Stomach (tissue), 9 donors: ENCODE results near the gene ESD. TPM values are rescaled to one million over a fixed set of nuclear protein-coding genes. Genes with fewer than 3 reads are reported as not detected.
"Not testable (repeated sequence)": the region's sequence is repeated elsewhere in the genome, so short reads cannot be mapped to it uniquely, and the experiment has no call there.

Experiments used
- DNase-seq, 2 donors: peaks; one replicate each; pipeline versions ENCODE4 v3.0.0 to v3.0.0-alpha.2; 2013 to 2019
- H3K27ac ChIP-seq, 5 donors: fragments of 200-600 bp in 4 of 5; sonication (generic) in 4 of 5; one replicate each; pipeline ENCODE4 v1.5.1; 2013 to 2019; ENCODE audit warnings: mild to moderate bottlenecking in 1 of 5, moderate library complexity in 1 of 5
- H3K27me3 ChIP-seq, 3 donors: fragments of 200-600 bp; sonication (generic); one replicate each; pipeline ENCODE4 v1.5.1; 2017 to 2019; ENCODE audit warnings: mixed run types in 1 of 3
- H3K36me3 ChIP-seq, 4 donors: fragments of 200-600 bp; sonication (generic); 1 replicate in 3 of 4; 2 replicates in 1 of 4; pipeline ENCODE4 v1.5.1; 2016 to 2019
- H3K4me1 ChIP-seq, 4 donors: fragments of 200-600 bp; sonication (generic); one replicate each; pipeline ENCODE4 v1.5.1; 2016 to 2019
- H3K4me3 ChIP-seq, 4 donors: fragments of 200-600 bp; sonication (generic) in 3 of 4; one replicate each; pipeline ENCODE4 v1.5.1; 2016 to 2019; ENCODE audit warnings: mild to moderate bottlenecking in 1 of 4
- H3K9me3 ChIP-seq, 4 donors: fragments of 200-600 bp; sonication (generic); one replicate each; pipeline ENCODE4 v1.5.1; 2016 to 2019
- CTCF ChIP-seq, 7 experiments: fragments of 450-650 bp in 4 of 7; fragments of 200-600 bp in 3 of 7; sonication (generic) in 3 of 7; IDR thresholded peaks; one replicate each; pipeline ENCODE4 v1.5.1; 2016 to 2019; ENCODE audit warnings: antibody characterized with exemption in 7 of 7, control low read depth in 2 of 7, mild to moderate bottlenecking in 1 of 7
- EP300 ChIP-seq: sonication (generic); formaldehyde crosslinking; IDR thresholded peaks from one replicate; pipeline ENCODE4 v1.6.1; 2017; ENCODE audit warnings: antibody characterized with exemption
- POLR2A ChIP-seq, 4 donors: fragments of 450-650 bp; IDR thresholded peaks; one replicate each; pipeline ENCODE4 v1.6.1; 2016; ENCODE audit warnings: antibody characterized with exemption in 4 of 4, control low read depth in 2 of 4, mild to moderate bottlenecking in 1 of 4, moderate library complexity in 1 of 4
- POLR2AphosphoS5 ChIP-seq, 3 donors: sonication (generic); formaldehyde crosslinking; IDR thresholded peaks; one replicate each; pipeline ENCODE4 v1.6.1; 2016; ENCODE audit warnings: antibody characterized with exemption in 3 of 3
- WGBS, 5 donors: extraction: QIAGEN DNeasy Blood & Tissue Kit in 3 of 5; methylation state at CpG; one replicate each; pipeline versions ENCODE4 v1.1.5 to v1.1.7; 2013 to 2018; 5-methylcytosine and 5-hydroxymethylcytosine counted together
- intact Hi-C: fragments of 100-400 bp; cut with DNase I; formaldehyde crosslinking; loops from one replicate; pipeline ENCODE4 v1.15.1; 2023; ENCODE audit warnings: low total_unique reads
- polyA plus RNA-seq, 3 donors: library from polyadenylated mRNA; stranded (reverse); fragments of 200-250 nt; gene quantifications; one replicate each; pipeline ENCODE4 v1.2.3, GENCODE V29; 2013
- total RNA-seq, 5 donors: library from RNA; depleted of rRNA; stranded (reverse); fragments of >200 nt; gene quantifications; one replicate each; pipeline versions ENCODE4 v1.1.0 to v1.2.3, GENCODE V29; 2014 to 2016
- donor health status: healthy with polysubstance abuse.
- donor health status: Bipolar disorder and iron deficiency.
- donor health status: healthy.

Gene ESD
- total and polyA plus RNA-seq, 8 donors: 26.8 to 116 (median 93.9) TPM

DNA sequence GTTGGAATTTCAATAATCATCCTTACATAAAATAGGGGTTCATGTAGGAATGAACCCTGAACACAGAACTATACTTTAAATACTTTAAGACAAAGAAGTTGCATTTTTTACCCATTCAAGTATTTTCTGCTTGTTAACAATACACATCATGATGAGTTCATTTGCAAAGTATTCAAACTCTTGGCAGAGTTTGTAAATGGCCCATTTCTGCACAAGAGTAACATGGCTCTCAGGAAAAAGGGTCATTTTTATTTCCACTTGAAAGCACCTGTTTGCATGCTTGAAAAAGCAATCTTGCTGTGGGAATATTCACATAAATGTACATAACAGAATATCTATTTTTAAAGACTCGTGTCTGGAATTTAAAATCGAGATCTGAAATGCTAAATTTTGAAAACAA, 18.1 kb downstream of the ESD start:
- Histone ChIP-seq H3K36me3 (peaks cover 5 to 99% (median 96%) of the 10 kb centered on the region in 4 donors), H3K27me3 (no peaks in the 10 kb centered on the region), H3K27ac (no peak overlapping the region), H3K4me1 (peaks cover 0 to 8% (median 3%) of the 10 kb centered on the region in 4 donors), H3K4me3 (no peak overlapping the region), H3K9me3 (no peaks in the 10 kb centered on the region)
- 87 to 94% (median 93%) methylated on average over 2 of the region's 2 CpGs for WGBS, 5 donors
- intact Hi-C loops: no loop called here
- TF ChIP-seq POLR2A (IDR thresholded peaks at IDR 0.05): no peak
- no peak for TF ChIP-seq EP300
- TF ChIP-seq POLR2AphosphoS5 (IDR thresholded peaks at IDR 0.05): no peak
- TF ChIP-seq CTCF (IDR thresholded peaks at IDR 0.05): no peak
- DNase-seq: no peak

- Histone ChIP-seq H3K27me3 (no peaks in the 10 kb centered on the region), H3K27ac (no peak overlapping the region), H3K4me1 (peaks cover 0 to 8% (median 3%) of the 10 kb centered on the region in 4 donors), H3K36me3 (peaks cover 5 to 99% (median 96%) of the 10 kb centered on the region in 4 donors), H3K4me3 (no peak overlapping the region), H3K9me3 (no peaks in the 10 kb centered on the region)
- WGBS, 5 donors: 67 to 87% (median 77%) methylated on average over 3 of the region's 3 CpGs
- DNase-seq: no peak
- no peak for TF ChIP-seq POLR2AphosphoS5 (IDR thresholded peaks at IDR 0.05)
- TF ChIP-seq CTCF (IDR thresholded peaks at IDR 0.05): no peak
- intact Hi-C loops: no loop called here
Observed at GRCh38 chr13:46778095-46778494, 18.9 kb downstream of the ESD start.

DNA sequence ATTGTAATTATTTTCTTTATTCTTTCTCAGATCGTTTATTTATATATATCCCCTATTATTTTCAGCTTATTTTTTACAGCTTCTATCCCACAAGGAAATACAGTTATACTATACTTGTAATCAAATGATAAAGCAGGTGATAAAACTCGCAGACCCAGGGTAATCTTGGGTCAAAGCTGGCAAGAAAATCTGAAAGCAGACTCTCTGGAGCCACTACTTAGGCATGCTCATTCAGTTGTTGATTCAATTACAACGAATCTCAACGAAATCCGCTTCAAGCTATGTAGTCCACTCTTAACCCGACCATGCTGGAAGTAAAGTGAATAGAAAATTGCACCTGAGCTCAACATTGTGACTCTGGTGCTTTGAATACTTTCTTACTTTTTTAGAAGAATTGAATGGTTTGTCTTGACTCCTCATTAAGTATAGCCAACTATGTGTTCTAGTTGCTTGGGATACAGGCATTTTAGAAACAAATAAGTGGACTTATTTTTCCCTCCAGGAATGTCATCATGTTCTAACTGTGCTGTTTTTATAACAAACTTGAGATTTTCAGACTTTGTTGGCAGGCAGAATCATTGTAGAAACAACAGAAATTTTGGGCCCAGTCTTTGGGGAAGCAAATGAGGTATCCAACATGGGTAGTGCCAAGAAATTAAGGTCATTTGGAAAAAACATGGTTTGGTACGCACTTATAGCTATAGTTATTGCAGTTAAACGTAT, 21.4 kb downstream of the ESD start:
- no peaks in the 10 kb centered on the region for H3K9me3 ChIP-seq
- H3K27ac ChIP-seq: no peak overlapping the region
- H3K4me3 ChIP-seq: no peak overlapping the region
- intact Hi-C loops: no loop called here
- 78 to 84% (median 81%) methylated on average over 8 of the region's 8 CpGs for WGBS, 5 donors
- DNase-seq: no peak
- H3K36me3 ChIP-seq: peaks cover 5 to 99% (median 97%) of the 10 kb centered on the region in 4 donors
- H3K4me1 ChIP-seq: peaks cover 0 to 8% (median 3%) of the 10 kb centered on the region in 4 donors
- no peaks in the 10 kb centered on the region for H3K27me3 ChIP-seq
- TF ChIP-seq POLR2A (IDR thresholded peaks at IDR 0.05) (no peak), EP300 (no peak), POLR2AphosphoS5 (IDR thresholded peaks at IDR 0.05) (no peak)

DNA sequence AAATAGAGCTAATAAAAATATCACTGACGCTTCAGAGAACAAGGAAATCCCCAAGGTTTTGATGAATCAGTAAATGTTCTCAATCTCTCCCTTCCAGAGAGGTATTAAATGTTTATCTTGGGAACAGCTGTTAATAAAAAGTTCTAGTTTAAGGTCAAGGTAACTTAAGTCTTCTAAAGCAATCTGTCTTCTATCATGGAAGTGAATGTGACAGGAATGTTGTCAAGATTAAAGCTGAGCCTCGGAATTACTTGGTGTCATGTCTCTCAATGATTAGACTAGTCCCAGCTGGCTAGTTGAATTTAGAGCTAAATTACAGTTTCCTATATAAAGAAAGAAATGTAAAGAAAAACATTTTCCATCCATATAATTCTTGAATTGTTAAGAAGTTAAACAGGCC, 23.4 kb downstream of the ESD start:
- Histone ChIP-seq H3K9me3 (no peaks in the 10 kb centered on the region), H3K4me3 (no peak overlapping the region), H3K4me1 (peaks cover 0 to 8% (median 3%) of the 10 kb centered on the region in 4 donors), H3K27me3 (no peaks in the 10 kb centered on the region), H3K27ac (no peak overlapping the region), H3K36me3 (peaks cover 5 to 88% (median 85%) of the 10 kb centered on the region in 4 donors)
- intact Hi-C loops: no loop called here
- no peak for DNase-seq
- TF ChIP-seq POLR2A (IDR thresholded peaks at IDR 0.05) (no peak), POLR2AphosphoS5 (IDR thresholded peaks at IDR 0.05) (no peak), CTCF (IDR thresholded peaks at IDR 0.05) (no peak)
- 64 to 84% (median 78%) methylated on average over 2 of the region's 2 CpGs for WGBS, 5 donors

DNA sequence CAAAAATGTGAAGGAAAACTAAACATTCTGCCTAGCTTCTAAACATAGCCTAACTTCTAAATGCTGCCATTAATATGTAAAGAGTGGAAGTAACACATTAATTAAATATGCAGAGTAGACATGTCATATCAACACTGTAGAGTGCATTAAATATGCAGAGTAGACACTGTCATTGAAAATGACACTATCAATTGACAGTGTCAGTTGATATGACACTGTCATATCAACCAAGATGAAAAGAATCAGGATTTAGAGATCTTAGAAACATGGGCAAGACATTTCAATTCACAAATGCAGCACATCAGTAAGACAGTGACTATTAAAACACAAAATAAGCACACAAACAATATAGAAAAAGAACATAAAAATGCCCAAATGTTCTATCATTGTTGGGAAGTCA, 25.3 kb downstream of the ESD start:
- TF ChIP-seq EP300: no peak
- no peak for TF ChIP-seq CTCF (IDR thresholded peaks at IDR 0.05)
- TF ChIP-seq POLR2A (IDR thresholded peaks at IDR 0.05): no peak
- no peak for TF ChIP-seq POLR2AphosphoS5 (IDR thresholded peaks at IDR 0.05)
- Histone ChIP-seq H3K36me3 (peaks cover 5 to 69% (median 66%) of the 10 kb centered on the region in 4 donors), H3K4me1 (peaks cover 0 to 8% (median 3%) of the 10 kb centered on the region in 4 donors), H3K27me3 (no peaks in the 10 kb centered on the region), H3K9me3 (no peaks in the 10 kb centered on the region), H3K4me3 (no peak overlapping the region), H3K27ac (no peak overlapping the region)
- DNase-seq: no peak
- intact Hi-C loops: no loop called here

- 91 to 98% (median 95%) methylated on average over 3 to 4 of the region's 4 CpGs for WGBS, 5 donors
- H3K9me3 ChIP-seq, H3K27ac ChIP-seq, H3K4me3 ChIP-seq, DNase-seq, intact Hi-C loops, H3K4me1 ChIP-seq, H3K27me3 ChIP-seq: not testable (repeated sequence)
- H3K36me3 ChIP-seq: peaks cover 0 to 51% (median 48%) of the 10 kb centered on the region in 4 donors
Observed at GRCh38 chr13:46769925-46770324, 27.0 kb downstream of the ESD start.
